Heart left ventricle (tissue), 16 donors: ENCODE results near the gene MYH11. TPM values are rescaled to one million over a fixed set of nuclear protein-coding genes. Genes with fewer than 3 reads are reported as not detected.
"Not testable (repeated sequence)": the region's sequence is repeated elsewhere in the genome, so short reads cannot be mapped to it uniquely, and the experiment has no call there.

Experiments used
- ATAC-seq, 4 donors: fragments of 200-7000 bp; cut with Tn5 transposase; one replicate each; pipeline ENCODE4 v1.9.1; 2020 to 2022; ENCODE audit warnings: moderate library complexity in 4 of 4, mild to moderate bottlenecking in 3 of 4, moderate number of reproducible peaks in 1 of 4
- DNase-seq, 5 donors: peaks; one replicate each; pipeline ENCODE4 v3.0.0-alpha.2; 2020
- H3K27ac ChIP-seq, 12 donors: fragments of 200-600 bp; sonication (generic) in 4 of 12; one replicate each; pipeline versions ENCODE4 v1.5.0 to v1.8.0; 2016 to 2022; ENCODE audit warnings: mild to moderate bottlenecking in 2 of 12
- H3K27me3 ChIP-seq, 9 donors: fragments of 200-600 bp; sonication (generic) in 2 of 9; one replicate each; pipeline versions ENCODE4 v1.5.1 to v1.8.0; 2016 to 2022; ENCODE audit warnings: mild to moderate bottlenecking in 3 of 9
- H3K36me3 ChIP-seq, 9 donors: fragments of 200-600 bp; sonication (generic) in 2 of 9; one replicate each; pipeline versions ENCODE4 v1.5.0 to v1.8.0; 2018 to 2022; ENCODE audit warnings: mild to moderate bottlenecking in 2 of 9
- H3K4me1 ChIP-seq, 12 donors: fragments of 200-600 bp; sonication (generic) in 4 of 12; one replicate each; pipeline versions ENCODE4 v1.5.0 to v1.8.0; 2016 to 2022; ENCODE audit warnings: mild to moderate bottlenecking in 3 of 12
- H3K4me3 ChIP-seq, 12 donors: fragments of 200-600 bp; sonication (generic) in 4 of 12; one replicate each; pipeline versions ENCODE4 v1.5.0 to v1.8.0; 2017 to 2022; ENCODE audit warnings: mild to moderate bottlenecking in 9 of 12, moderate library complexity in 4 of 12
- H3K9me3 ChIP-seq, 12 donors: fragments of 200-600 bp; sonication (generic) in 4 of 12; one replicate each; pipeline versions ENCODE4 v1.5.0 to v1.8.0; 2016 to 2022; ENCODE audit warnings: mild to moderate bottlenecking in 1 of 12
- CTCF ChIP-seq, 12 donors: fragments of 200-600 bp; sonication (generic) in 4 of 12; IDR thresholded peaks; one replicate each; pipeline versions ENCODE4 v1.5.0 to v1.8.0; 2018 to 2022; ENCODE audit warnings: antibody characterized with exemption in 12 of 12, mild to moderate bottlenecking in 5 of 12
- POLR2A ChIP-seq, 2 donors: fragments of 450-650 bp; IDR thresholded peaks; one replicate each; pipeline ENCODE4 v1.6.1; 2017; ENCODE audit warnings: antibody characterized with exemption in 2 of 2, mild to moderate bottlenecking in 2 of 2, moderate library complexity in 2 of 2
- WGBS, 4 donors: extraction: QIAGEN DNeasy Blood & Tissue Kit in 2 of 4; methylation state at CpG; one replicate each; pipeline versions ENCODE4 v1.1.5 to v1.1.7; 2013 to 2018; 5-methylcytosine and 5-hydroxymethylcytosine counted together
- intact Hi-C, 10 donors: fragments of 100-400 bp; cut with DNase I; formaldehyde crosslinking; loops; one replicate each; pipeline versions ENCODE4 v1.11.1 to v1.14.2; 2022
- polyA plus RNA-seq, 2 donors: library from polyadenylated mRNA; stranded (reverse); fragments of 200-250 nt; gene quantifications; one replicate each; pipeline ENCODE4 v1.2.3, GENCODE V29; 2013
- total RNA-seq, 9 donors: library from RNA; depleted of rRNA in 2 of 9; stranded (reverse); fragments of >200 nt in 2 of 9; fragmentation: NEBNext Ultra II Directional in 3 of 9; extraction: Animal tissue kit (Norgen Biotek cat#: 25700) in 3 of 9; gene quantifications; one replicate each; pipeline versions ENCODE4 v1.1.0 to v1.2.4, GENCODE V29; 2016 to 2023
- donor health status: ischemic (EF 13 %, LVEDD 7.1; RV severe dilation, severe dysfunction).
- donor health status: healthy with polysubstance abuse.
- donor health status: DM: no; HTN: yes; CAD: no.
- donor health status: DM: no; HTN: no; CAD: no.
- donor health status: ischemic (EF 25% LVEDD 6.9; RV normal size, moderate dysfunction).
- donor health status: ischemic (EF 25% LVEDD 5.7; RV mildly dilated, moderate dysfunction).
- donor health status: healthy.
- donor health status: DM: yes; HTN: yes; CAD: no.
- donor health status: ischemic (EF 35%, LVEDD 5.7; RV mildly dilated, moderate dysfunction).
- donor health status: nonischemic (EF 11% LVEDD 7.7; RV severe dilation, severe dysfunction).
- donor health status: DM: yes; HTN: yes; CAD: no.
- donor health status: PGD.
- donor health status: ischemic (EF 29% LVEDD 5.4; RV normal size, mild dysfunction).
- donor health status: nonischemic (EF 23%, LVEDD 6.1; RV moderate dilation, normal function).

MYH11 gene
- total and polyA plus RNA-seq, 11 donors: 9.8 to 71.9 (median 26.5) TPM

DNA sequence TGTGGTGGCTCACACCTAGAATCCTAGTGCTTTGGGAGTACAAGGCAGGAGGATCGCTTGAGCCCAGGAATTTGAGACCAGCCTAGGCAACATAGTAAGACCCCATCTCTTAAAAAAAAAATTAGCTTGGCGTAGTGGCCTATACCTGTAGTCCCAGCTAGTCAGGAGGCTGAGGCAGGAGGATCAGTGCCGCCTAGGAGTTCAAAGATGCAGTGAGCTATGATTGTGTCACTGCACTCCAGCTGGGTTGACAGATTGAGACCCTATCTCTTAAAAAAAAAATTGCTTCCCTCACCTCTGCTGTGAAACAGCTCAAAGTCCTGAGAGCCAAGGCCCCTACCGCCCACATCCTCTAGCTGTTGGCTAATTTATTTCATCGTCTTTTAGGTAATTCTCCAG lies 196.6 kb downstream of the MYH11 start:
- DNase-seq (no peak), ATAC-seq (no peak)
- Histone ChIP-seq H3K4me3 (peak overlapping the region in 2 of 12 donors; percentile 15 to 28), H3K27ac (peak overlapping the region in 11 of 12 donors; percentile 15 to 78 (median 35)), H3K9me3 (no peaks in the 10 kb centered on the region), H3K4me1 (peaks cover 0 to 36% (median 8%) of the 10 kb centered on the region in 12 donors), H3K27me3 (no peaks in the 10 kb centered on the region), H3K36me3 (peaks cover 0 to 29% (median 10%) of the 10 kb centered on the region in 9 donors)
- TF ChIP-seq CTCF (IDR thresholded peaks at IDR 0.05): no peak
- no peak for TF ChIP-seq POLR2A (IDR thresholded peaks at IDR 0.05)
- intact Hi-C loops: no loop called here
- 80 to 87% (median 84%) methylated on average over 5 of the region's 5 CpGs for WGBS, 4 donors

GRCh38 chr16:15658556-15658955 lies 198.3 kb downstream of the MYH11 start:
- intact Hi-C loops: no loop called here
- Histone ChIP-seq H3K27ac (peak overlapping the region in 1 of 12 donors; percentile 44), H3K27me3 (no peaks in the 10 kb centered on the region), H3K9me3 (no peaks in the 10 kb centered on the region), H3K36me3 (peaks cover 0 to 18% (median 0%) of the 10 kb centered on the region in 9 donors), H3K4me3 (no peak overlapping the region), H3K4me1 (peaks cover 0 to 44% (median 15%) of the 10 kb centered on the region in 12 donors)
- no peak for DNase-seq
- WGBS, 4 donors: 85 to 97% (median 91%) methylated on average over 5 of the region's 5 CpGs
- TF ChIP-seq CTCF (IDR thresholded peaks at IDR 0.05) (no peak), POLR2A (IDR thresholded peaks at IDR 0.05) (no peak)
- no peak for ATAC-seq

- H3K4me1 ChIP-seq: peaks cover 0 to 48% (median 19%) of the 10 kb centered on the region in 12 donors
- intact Hi-C loops: no loop called here
- ATAC-seq (no peak), DNase-seq (no peak)
- H3K27me3 ChIP-seq: no peaks in the 10 kb centered on the region
- H3K36me3 ChIP-seq: peaks cover 0 to 17% (median 0%) of the 10 kb centered on the region in 9 donors
- no peak overlapping the region for H3K4me3 ChIP-seq
- H3K27ac ChIP-seq: no peak overlapping the region
- TF ChIP-seq CTCF (IDR thresholded peaks at IDR 0.05) (no peak), POLR2A (IDR thresholded peaks at IDR 0.05) (no peak)
- 81 to 86% (median 83%) methylated on average over 5 to 6 of the region's 6 CpGs for WGBS, 4 donors
- H3K9me3 ChIP-seq: no peaks in the 10 kb centered on the region
Measured at GRCh38 chr16:15658149-15658548, 198.7 kb downstream of the MYH11 start.

- H3K9me3 ChIP-seq, H3K4me3 ChIP-seq, ATAC-seq, H3K27me3 ChIP-seq, DNase-seq, intact Hi-C loops, H3K27ac ChIP-seq: not testable (repeated sequence)
- peaks cover 0 to 60% (median 28%) of the 10 kb centered on the region in 12 donors for H3K4me1 ChIP-seq
- 94 to 100% (median 97%) methylated on average over 3 to 4 of the region's 6 CpGs for WGBS, 4 donors
- H3K36me3 ChIP-seq: peaks cover 0 to 20% (median 5%) of the 10 kb centered on the region in 9 donors
Measured at GRCh38 chr16:15655561-15655960, 201.3 kb downstream of the MYH11 start.

GRCh38 chr16:15654591-15654990 lies 202.2 kb downstream of the MYH11 start:
- whole genome bisulfite sequencing, 4 donors: 60 to 84% (median 75%) methylated on average over 2 of the region's 2 CpGs
- H3K27ac ChIP-seq: no peak overlapping the region

More at GRCh38 chr16:15654591-15654990, 202.2 kb downstream of the MYH11 start:
- no peak for DNase-seq
- H3K9me3 ChIP-seq: no peaks in the 10 kb centered on the region
- TF ChIP-seq CTCF (IDR thresholded peaks at IDR 0.05) (no peak), POLR2A (IDR thresholded peaks at IDR 0.05) (no peak)
- intact Hi-C loops: no loop called here
- H3K4me3 ChIP-seq: no peak overlapping the region
- H3K4me1 ChIP-seq: peaks cover 0 to 52% (median 23%) of the 10 kb centered on the region in 12 donors
- H3K36me3 ChIP-seq: peaks cover 0 to 20% (median 5%) of the 10 kb centered on the region in 9 donors
- no peaks in the 10 kb centered on the region for H3K27me3 ChIP-seq
- ATAC-seq: no peak
